H9 (cell line): Measurements from ENCODE around the gene CNTFR. TPM values are rescaled to one million over a fixed set of nuclear protein-coding genes. Genes with fewer than 3 reads are reported as not detected.

Source experiments
- DNase-seq: peaks from one replicate; pipeline ENCODE4 v3.0.0-alpha.2; 2017
- H2AFZ ChIP-seq: one replicate; pipeline ENCODE4 v1.6.1; 2013; ENCODE audit warnings: mild to moderate bottlenecking, low read length, control low read depth, moderate library complexity
- H2AK5ac ChIP-seq: 2 replicates; pipeline ENCODE4 v1.6.1; 2013; ENCODE audit warnings: low read length, control low read depth, mixed read lengths; ENCODE audit not compliant: insufficient read length
- H2BK120ac ChIP-seq: one replicate; pipeline ENCODE4 v1.6.1; 2013; ENCODE audit warnings: low read depth, mild to moderate bottlenecking, low read length, control low read depth, inconsistent platforms; ENCODE audit not compliant: poor library complexity, severe bottlenecking
- H2BK12ac ChIP-seq: 2 replicates; pipeline ENCODE4 v1.6.1; 2013; ENCODE audit warnings: low read length, control low read depth, mixed read lengths, low read depth; ENCODE audit not compliant: insufficient read length
- H2BK15ac ChIP-seq: 2 replicates; pipeline ENCODE4 v1.6.1; 2013; ENCODE audit warnings: low read depth, low read length, control low read depth
- H2BK20ac ChIP-seq: one replicate; pipeline ENCODE4 v1.6.1; 2013; ENCODE audit warnings: low read depth, mild to moderate bottlenecking, low read length, control low read depth, inconsistent platforms; ENCODE audit not compliant: poor library complexity, severe bottlenecking
- H2BK5ac ChIP-seq: 2 replicates; pipeline ENCODE4 v1.6.1; 2013; ENCODE audit warnings: low read length, control low read depth, mixed read lengths; ENCODE audit not compliant: insufficient read length
- H3K14ac ChIP-seq: 2 replicates; pipeline ENCODE4 v1.6.1; 2013; ENCODE audit warnings: low read length, control low read depth; ENCODE audit not compliant: insufficient read depth
- H3K18ac ChIP-seq: 2 replicates; pipeline ENCODE4 v1.6.1; 2013; ENCODE audit warnings: low read depth, mild to moderate bottlenecking, mixed read lengths, low read length, control low read depth; ENCODE audit not compliant: insufficient read length
- H3K23ac ChIP-seq: 2 replicates; pipeline ENCODE4 v1.6.1; 2013; ENCODE audit warnings: low read length, control low read depth, mixed read lengths, low read depth; ENCODE audit not compliant: insufficient read length
- H3K23me2 ChIP-seq: 2 replicates; pipeline ENCODE4 v1.6.1; 2013; ENCODE audit warnings: low read depth, mild to moderate bottlenecking, mixed read lengths, low read length, control low read depth; ENCODE audit not compliant: insufficient read length, poor library complexity, severe bottlenecking
- H3K27ac ChIP-seq: 2 replicates; pipeline ENCODE4 v1.5.1; 2013; ENCODE audit warnings: low read length, control low read depth, mixed read lengths, low read depth; ENCODE audit not compliant: insufficient read length
- H3K27me3 ChIP-seq: 2 replicates; pipeline ENCODE4 v1.6.1; 2013; ENCODE audit warnings: low read length, control low read depth, inconsistent platforms; ENCODE audit not compliant: insufficient read depth
- H3K4ac ChIP-seq: 2 replicates; pipeline ENCODE4 v1.6.1; 2013; ENCODE audit warnings: low read depth, mild to moderate bottlenecking, control low read depth, inconsistent platforms, low read length, moderate library complexity
- H3K4me1 ChIP-seq: 2 replicates; pipeline ENCODE4 v1.6.1; 2013; ENCODE audit warnings: low read length, control low read depth, inconsistent platforms; ENCODE audit not compliant: insufficient read depth
- H3K4me2 ChIP-seq: 2 replicates; pipeline ENCODE4 v1.6.1; 2013; ENCODE audit warnings: low read length, control low read depth, mixed read lengths; ENCODE audit not compliant: insufficient read length, insufficient read depth
- H3K56ac ChIP-seq: 2 replicates; pipeline ENCODE4 v1.6.1; 2013; ENCODE audit warnings: low read depth, mild to moderate bottlenecking, mixed read lengths, low read length, control low read depth; ENCODE audit not compliant: insufficient read length
- H3K79me1 ChIP-seq: 2 replicates; pipeline ENCODE4 v1.6.1; 2013; ENCODE audit warnings: low read depth, mild to moderate bottlenecking, moderate library complexity, low read length, control low read depth, inconsistent platforms; ENCODE audit not compliant: insufficient read depth, poor library complexity, severe bottlenecking
- H3K79me2 ChIP-seq: 2 replicates; pipeline ENCODE4 v1.6.1; 2013; ENCODE audit warnings: low read length, control low read depth, inconsistent platforms; ENCODE audit not compliant: insufficient read depth
- H3K9ac ChIP-seq: 2 replicates; pipeline ENCODE4 v1.6.1; 2013; ENCODE audit warnings: low read length, control low read depth, mixed read lengths; ENCODE audit not compliant: insufficient read length; ENCODE audit errors: extremely low read depth
- H3K9me3 ChIP-seq: one replicate; pipeline ENCODE4 v1.6.1; 2013; ENCODE audit warnings: low read depth, low read length, inconsistent platforms; ENCODE audit not compliant: control insufficient read depth
- H3T11ph ChIP-seq: one replicate; pipeline ENCODE4 v1.6.1; 2013; ENCODE audit warnings: mild to moderate bottlenecking, low read length, control low read depth, inconsistent platforms
- H4K20me1 ChIP-seq: one replicate; pipeline ENCODE4 v1.6.1; 2013; ENCODE audit not compliant: control insufficient read depth, insufficient read length, insufficient read depth
- H4K5ac ChIP-seq: 2 replicates; pipeline ENCODE4 v1.6.1; 2013; ENCODE audit warnings: low read depth, mild to moderate bottlenecking, mixed read lengths, low read length, control low read depth; ENCODE audit not compliant: insufficient read length
- H4K8ac ChIP-seq: replicated peaks from 2 replicates; pipeline ENCODE4 v1.6.1; 2013; ENCODE audit warnings: low read length, control low read depth, mixed read lengths, low read depth; ENCODE audit not compliant: insufficient read length
- H4K91ac ChIP-seq: 2 replicates; pipeline ENCODE4 v1.6.1; 2013; ENCODE audit warnings: low read depth, mild to moderate bottlenecking, moderate library complexity, mixed read lengths, low read length, control low read depth; ENCODE audit not compliant: insufficient read length
- H3K27ac Mint-ChIP-seq, 3 experiments: 2 replicates in 2 of 3; 3 replicates in 1 of 3; pipeline ENCODE4 v1.8.0; 2020 to 2021; ENCODE audit warnings: mixed read lengths in 3 of 3, mild to moderate bottlenecking in 1 of 3, moderate library complexity in 1 of 3
- H3K27me3 Mint-ChIP-seq: 2 replicates; pipeline ENCODE4 v1.8.0; 2021; ENCODE audit warnings: low read depth, mild to moderate bottlenecking, moderate library complexity, mixed read lengths
- H3K36me3 Mint-ChIP-seq, 3 experiments: 2 replicates in 2 of 3; 3 replicates in 1 of 3; pipeline ENCODE4 v1.8.0; 2020 to 2021; ENCODE audit warnings: low read depth in 3 of 3, mixed read lengths in 3 of 3; ENCODE audit not compliant: insufficient read depth in 1 of 3
- H3K4me1 Mint-ChIP-seq, 2 experiments: 2 replicates each; pipeline ENCODE4 v1.8.0; 2020; ENCODE audit warnings: mixed read lengths in 2 of 2
- H3K4me3 Mint-ChIP-seq, 2 experiments: 2 replicates in 1 of 2; 3 replicates in 1 of 2; pipeline ENCODE4 v1.8.0; 2020 to 2021; ENCODE audit warnings: mild to moderate bottlenecking in 2 of 2, mixed read lengths in 2 of 2, moderate library complexity in 1 of 2
- H3K9me3 Mint-ChIP-seq, 2 experiments: 2 replicates in 1 of 2; 3 replicates in 1 of 2; pipeline ENCODE4 v1.8.0; 2020; ENCODE audit warnings: mild to moderate bottlenecking in 2 of 2, mixed read lengths in 2 of 2, moderate library complexity in 1 of 2
- WGBS: extraction: QIAGEN DNeasy Blood & Tissue Kit; methylation state at CpG from one replicate; pipeline ENCODE4 v1.1.7; 2013; ENCODE audit warnings: missing lambda C conversion rate, low lambda C conversion rate, mixed read lengths; ENCODE audit not compliant: insufficient read length; ENCODE audit errors: extremely low coverage; 5-methylcytosine and 5-hydroxymethylcytosine counted together
- total RNA-seq: library from RNA; stranded (reverse); gene quantifications from 2 replicates; pipeline ENCODE4 v1.2.1, GENCODE V29; 2021
- TF ChIP-seq, protein P1 (sequence below): fragments of 200-600 bp; sonication (generic); conservative IDR thresholded peaks from 3 replicates; pipeline ENCODE4 v1.8.0; 2021; ENCODE audit warnings: antibody characterized with exemption, mild to moderate bottlenecking

The CNTFR gene
- total RNA-seq, 1 experiment from 2014 or later = 0.55 TPM

DNA sequence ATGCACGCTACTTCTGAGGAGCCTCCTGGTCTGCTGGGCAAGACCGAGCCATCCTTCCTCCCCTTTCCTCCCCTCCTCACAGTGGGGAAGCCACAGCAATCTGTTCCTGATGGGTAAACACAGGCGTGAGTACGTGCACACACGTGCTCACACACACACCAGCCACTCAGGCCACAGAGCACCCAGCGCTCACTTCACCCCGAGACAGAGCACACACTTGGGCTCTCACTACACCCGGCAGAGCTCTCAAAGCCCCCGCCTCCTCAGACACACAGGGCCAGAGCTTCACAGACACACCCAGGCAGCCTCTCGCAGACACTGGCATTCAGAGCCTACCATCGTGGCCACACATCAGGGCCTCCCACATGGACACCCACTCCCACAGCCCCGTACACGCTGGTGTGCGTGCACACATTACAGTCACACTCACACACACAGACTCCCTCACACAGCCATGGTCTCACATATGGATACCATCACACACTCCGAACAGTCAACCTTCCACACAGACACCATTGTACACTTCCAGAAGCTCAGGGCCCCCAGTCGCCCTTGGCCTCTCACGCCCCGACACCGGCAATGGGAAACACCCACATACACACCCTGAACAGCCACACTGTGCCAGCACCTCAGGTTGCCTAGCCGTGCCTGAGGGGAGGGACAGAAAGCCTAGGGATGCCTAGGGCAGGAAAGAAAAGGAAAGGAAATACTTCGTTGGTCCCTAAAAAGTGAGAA is 13.5 kb downstream of the CNTFR start:
- Histone ChIP-seq H4K20me1 (no peaks in the 10 kb centered on the region), H3K27ac (no peak overlapping the region), H3T11ph (no peak overlapping the region), H3K9ac (no peak overlapping the region), H2AK5ac (no peak overlapping the region), H2BK5ac (no peak overlapping the region), H2AFZ (no peak overlapping the region), H4K8ac (no peak overlapping the region), H3K4ac (no peak overlapping the region), H3K79me1 (no peaks in the 10 kb centered on the region), H4K91ac (no peak overlapping the region), H2BK15ac (no peak overlapping the region), H2BK20ac (no peak overlapping the region), H3K4me1 (peaks cover 12% of the 10 kb centered on the region), H3K23ac (no peak overlapping the region), H2BK120ac (no peak overlapping the region), H3K14ac (no peak overlapping the region; the same call in 1 of the 2 replicates), H3K56ac (no peak overlapping the region), H3K27me3 (peaks cover 22% of the 10 kb centered on the region), H3K79me2 (no peaks in the 10 kb centered on the region), H3K18ac (no peak overlapping the region), H3K23me2 (peaks cover 7% of the 10 kb centered on the region), H4K5ac (no peak overlapping the region), H2BK12ac (no peak overlapping the region), H3K9me3 (no peaks in the 10 kb centered on the region), H3K4me2 (no peak overlapping the region)
- Mint-ChIP-seq H3K36me3 (no peaks in the 10 kb centered on the region), H3K4me1 (peaks cover 53 to 70% of the 10 kb centered on the region in 2 experiments), H3K27ac (no peak overlapping the region), H3K4me3 (peak overlapping the region in 1 of 2 experiments; percentile 5; a peak in 2 of 5 replicates), H3K9me3 (peaks cover 0 to 5% of the 10 kb centered on the region in 2 experiments; a peak in 1 of 5 replicates), H3K27me3 (peaks cover 62% of the 10 kb centered on the region)
- WGBS = no CpG with 5 or more reads among the region's 21 CpGs
- TF ChIP-seq, protein P1, sequence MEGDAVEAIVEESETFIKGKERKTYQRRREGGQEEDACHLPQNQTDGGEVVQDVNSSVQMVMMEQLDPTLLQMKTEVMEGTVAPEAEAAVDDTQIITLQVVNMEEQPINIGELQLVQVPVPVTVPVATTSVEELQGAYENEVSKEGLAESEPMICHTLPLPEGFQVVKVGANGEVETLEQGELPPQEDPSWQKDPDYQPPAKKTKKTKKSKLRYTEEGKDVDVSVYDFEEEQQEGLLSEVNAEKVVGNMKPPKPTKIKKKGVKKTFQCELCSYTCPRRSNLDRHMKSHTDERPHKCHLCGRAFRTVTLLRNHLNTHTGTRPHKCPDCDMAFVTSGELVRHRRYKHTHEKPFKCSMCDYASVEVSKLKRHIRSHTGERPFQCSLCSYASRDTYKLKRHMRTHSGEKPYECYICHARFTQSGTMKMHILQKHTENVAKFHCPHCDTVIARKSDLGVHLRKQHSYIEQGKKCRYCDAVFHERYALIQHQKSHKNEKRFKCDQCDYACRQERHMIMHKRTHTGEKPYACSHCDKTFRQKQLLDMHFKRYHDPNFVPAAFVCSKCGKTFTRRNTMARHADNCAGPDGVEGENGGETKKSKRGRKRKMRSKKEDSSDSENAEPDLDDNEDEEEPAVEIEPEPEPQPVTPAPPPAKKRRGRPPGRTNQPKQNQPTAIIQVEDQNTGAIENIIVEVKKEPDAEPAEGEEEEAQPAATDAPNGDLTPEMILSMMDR = no peak
- no peak for DNase-seq
